Activated naive CD8-positive, alpha-beta T cell treated with anti-CD3 and anti-CD28 coated beads, Interleukin-2, amount 50 U/mL, for 16 hours (primary cell): ENCODE data around the gene EFCAB9.

ENCODE experiments used
- DNase-seq: peaks from one replicate; pipeline ENCODE4 v3.0.0-alpha.2; 2020; ENCODE audit warnings: low read depth, low spot score

EFCAB9 gene

DNA sequence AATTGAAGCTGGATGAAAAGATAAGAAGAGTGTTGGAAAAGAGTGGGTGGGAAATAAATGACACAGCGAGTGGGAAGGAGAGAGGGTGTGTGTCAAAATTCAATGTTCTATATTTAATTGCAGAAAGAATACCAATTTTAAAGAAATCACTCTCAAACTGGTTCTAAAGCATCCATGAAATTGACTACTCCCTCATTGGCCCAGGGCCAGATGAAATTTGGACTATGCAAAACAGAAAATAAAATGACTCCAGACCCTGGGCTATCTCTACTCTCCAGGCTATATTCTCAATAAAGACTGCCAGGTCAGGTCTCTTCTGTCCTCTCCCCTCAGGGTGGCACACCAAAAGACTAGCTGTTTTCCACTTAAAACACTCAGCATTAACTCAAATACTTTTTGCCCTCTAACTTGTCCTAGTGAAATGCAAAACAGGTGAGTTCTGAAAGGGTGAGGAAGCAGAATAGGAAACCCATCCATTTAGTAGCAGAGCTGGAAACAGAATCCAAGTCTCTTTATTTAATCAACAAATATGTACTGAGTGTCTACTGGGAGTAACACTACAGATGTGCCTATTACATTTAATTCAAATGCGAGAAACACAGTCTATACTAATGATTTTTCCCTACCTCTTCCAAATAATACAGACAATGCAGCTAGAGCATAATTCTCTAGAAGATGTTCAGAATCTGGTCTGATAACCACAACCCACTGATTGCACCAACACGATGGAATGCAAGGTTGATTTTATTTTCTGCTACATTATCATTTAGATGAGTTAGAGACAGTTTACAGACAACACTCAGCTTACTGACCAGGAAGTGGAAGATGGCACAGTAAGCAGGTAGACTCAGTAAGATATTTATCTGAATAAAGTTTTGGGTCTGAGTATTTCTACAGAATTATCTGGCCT is 42.1 kb downstream of the EFCAB9 start:
- DNase-seq = no peak

DNA sequence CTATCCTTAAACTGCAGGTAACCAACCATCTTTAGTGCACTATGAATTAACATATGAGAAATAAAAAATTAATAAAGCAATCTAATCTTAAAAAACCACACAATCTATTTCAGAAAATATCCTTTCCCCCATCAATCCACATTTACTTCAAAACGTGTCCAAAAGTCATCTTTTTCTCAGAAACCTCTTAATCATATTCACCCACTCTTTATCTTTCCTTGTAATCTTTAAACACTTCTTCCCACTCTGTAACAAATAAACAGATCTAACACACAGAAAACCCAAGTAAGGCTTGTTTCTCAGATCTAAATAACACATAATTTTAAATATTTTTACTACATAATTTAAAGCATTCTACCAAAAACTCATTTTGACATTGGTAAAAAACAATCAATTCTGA is 44.4 kb downstream of the EFCAB9 start:
- DNase-seq = no peak

- DNase-seq = no peak
Observed at GRCh38 chr5:172243302-172243701, 49.3 kb downstream of the EFCAB9 start.

DNA sequence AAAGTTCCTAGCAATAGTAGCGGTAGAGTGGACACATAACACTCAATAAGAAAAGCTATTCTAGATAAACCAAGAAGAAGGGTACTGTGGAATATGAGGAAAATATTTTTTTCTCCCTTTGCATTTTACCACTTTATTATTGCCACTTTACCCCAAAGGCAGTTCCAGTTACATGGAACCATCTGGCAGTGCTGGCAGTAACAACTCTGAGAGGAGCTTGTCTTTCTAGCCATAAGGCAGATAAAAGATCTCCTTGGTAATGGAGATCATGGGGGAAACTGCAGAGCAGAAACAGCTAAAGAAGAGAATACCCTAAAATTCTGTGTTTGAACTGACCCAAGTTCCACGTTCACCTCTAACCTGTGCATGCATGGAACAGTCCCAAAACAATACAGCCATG is 51.1 kb downstream of the EFCAB9 start:
- no peak for DNase-seq

DNA sequence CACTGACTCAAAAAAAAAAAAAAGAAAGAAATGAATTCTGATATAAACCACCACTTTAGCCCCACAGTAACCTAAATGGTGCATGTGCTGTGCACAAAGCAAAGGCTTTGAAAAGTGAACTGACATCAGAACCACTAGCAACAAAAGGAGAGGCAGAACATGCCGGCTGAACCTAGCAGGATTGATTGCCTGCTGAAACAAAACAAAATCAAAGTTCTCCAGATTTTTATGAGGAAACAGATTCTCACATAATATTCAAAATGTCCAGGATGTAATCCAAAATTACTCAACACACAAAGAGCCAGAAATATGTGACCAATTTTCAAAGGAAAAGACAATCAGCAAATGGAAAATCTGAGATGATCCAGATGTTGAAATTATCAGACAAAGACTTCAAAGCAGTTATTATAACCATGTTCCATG is 51.7 kb downstream of the EFCAB9 start:
- DNase-seq = no peak

DNA sequence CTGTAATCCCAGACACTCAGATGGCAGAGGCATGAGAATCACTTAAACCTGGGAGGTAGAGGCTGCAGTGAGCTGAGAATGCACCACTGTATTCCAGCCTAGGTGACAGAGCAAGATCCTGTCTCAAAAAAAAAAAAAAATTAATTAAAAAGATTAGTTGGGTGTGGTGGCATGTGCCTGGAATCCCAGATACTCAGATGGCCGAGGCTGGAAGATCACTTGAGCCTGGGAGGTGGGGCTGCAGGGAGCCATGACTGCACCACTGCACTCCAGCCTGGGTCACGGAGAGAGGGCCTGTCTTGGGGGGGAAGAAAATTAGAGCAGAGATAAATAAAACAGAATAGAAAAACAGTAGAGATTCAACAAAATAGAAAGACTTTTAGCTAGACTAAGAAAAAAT is 54.7 kb downstream of the EFCAB9 start:
- no peak for DNase-seq

- no peak for DNase-seq
Observed at GRCh38 chr5:172251419-172251818, 57.4 kb downstream of the EFCAB9 start.

DNA sequence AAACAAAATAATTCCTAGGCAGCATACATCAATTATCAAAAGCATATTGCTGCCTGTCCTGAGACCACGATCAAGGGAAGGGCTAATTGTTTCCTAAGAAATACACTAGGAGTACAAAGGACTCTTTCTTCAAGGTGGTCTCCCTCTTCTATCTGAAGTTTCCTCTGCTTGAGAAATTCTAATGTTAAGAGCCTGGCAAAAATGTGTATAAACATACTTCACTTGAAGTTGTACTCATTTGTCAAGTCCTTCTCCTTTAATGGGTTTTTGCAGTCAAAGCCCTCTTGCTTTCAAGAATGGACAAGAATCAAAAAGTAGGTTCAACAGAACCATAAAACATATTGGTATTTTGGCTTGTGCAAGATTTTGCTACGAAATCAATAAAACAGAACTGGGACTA is 58.5 kb downstream of the EFCAB9 start:
- no peak for DNase-seq
